Right hindlimb (tissue), 1 donor: ENCODE measurements around the gene AIFM3.
"Not testable (repeated sequence)": the region's sequence is repeated elsewhere in the genome, so short reads cannot be mapped to it uniquely, and the experiment has no call there.

Experiments
- DNase-seq: peaks from one replicate; pipeline ENCODE4 v3.0.0-alpha.2; 2018

AIFM3 gene

GRCh38 chr22:20966883-20967696 is at the start of gene AIFM3:
Gene AIFM3, plus strand, starts transcription at chr22:20967255. Its CDS starts 690 bp downstream, at chr22:20967945.
- DNase-seq = no peak

DNA sequence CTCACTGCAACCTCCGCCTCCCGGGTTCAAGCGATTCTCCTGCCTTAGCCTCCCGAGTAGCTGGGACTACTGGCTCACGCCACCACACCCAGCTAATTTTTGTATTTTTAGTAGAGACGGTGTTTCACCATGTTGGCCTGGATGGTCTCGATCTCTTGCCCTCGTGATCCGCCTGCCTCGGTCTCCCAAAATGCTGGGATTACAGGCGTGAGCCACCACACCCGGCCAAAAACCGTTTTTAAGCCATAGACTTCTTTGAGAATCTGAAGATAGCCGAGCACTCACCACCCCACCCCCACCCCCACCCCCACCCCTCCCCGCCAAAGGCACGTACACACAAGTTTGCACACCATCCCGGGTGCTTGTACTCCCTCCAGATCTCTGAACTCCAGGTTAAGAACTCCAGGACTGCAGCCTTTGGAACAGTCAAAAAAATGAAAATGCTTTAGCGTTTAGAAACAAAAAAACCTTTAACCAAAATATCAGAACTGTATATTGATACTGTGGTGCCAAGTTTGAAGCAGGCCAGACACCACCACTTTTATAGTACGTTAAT is 48.3 kb upstream of the AIFM3 start:
- DNase-seq = no peak

GRCh38 chr22:20919718-20920117 is 47.3 kb upstream of the AIFM3 start:
- DNase-seq = no peak

DNA sequence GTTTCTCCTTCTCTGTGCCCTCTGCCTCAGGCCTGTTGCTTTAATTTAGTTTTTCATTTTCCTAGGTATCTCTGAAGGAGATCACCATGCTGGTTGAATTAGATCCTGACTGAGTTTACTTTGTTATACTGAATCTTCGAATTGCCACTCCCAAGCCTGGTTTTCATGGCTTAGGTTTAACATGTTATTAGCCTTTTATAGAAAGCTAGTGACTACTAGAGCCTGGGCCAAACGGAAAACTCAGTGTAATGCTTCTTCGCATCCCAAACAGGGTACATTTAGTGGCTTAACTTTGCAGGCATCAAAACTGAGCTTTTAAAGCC is 46.2 kb upstream of the AIFM3 start:
- no peak for DNase-seq

DNA sequence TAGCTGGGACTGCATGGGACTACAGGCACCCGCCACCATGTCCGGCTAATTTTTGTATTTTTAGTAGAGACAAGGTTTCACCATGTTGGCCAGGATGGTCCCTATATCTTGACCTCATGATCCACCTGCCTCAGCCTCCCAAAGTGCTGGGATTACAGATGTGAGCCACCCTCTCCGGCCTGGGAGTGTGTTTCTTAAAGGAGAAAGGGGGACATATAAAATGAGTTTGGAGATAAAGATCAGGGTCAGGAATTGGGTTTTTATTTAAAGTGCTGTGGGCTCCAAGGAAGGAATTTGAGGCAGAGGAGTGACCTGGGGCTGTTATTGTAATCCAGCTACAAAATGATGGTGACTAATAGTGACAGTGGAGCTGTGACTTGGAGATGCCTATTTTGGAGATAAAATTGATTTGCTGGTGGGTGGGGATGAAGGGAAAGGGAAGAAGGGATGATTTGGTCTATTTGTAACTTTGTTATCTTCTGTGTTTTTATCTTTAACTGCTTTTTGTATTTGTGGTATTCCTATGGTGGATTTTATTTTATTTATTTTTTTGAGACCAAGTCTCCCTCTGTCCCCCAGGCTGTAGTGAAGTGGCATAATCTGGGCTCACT is 44.8 kb upstream of the AIFM3 start:
- no peak for DNase-seq

DNA sequence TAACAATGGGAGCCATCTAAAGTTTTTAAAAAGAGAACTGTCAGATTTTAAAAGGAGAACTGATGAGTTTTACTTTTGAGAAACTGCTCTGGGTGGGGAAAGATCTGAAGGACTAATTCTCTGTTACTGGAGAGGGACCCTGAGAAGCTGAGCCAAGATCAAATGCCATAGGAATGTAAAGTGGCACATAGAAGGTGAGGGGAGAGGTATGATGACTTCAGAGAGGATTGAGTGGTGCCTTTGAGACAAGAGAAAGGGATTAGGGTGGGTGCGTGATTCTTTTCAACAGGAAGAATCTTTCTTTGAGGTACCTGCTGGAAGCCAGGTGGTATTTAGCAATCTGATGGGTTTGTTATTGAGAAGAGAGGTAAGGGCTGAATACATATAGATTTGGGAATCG is 40.8 kb upstream of the AIFM3 start:
- no peak for DNase-seq

DNA sequence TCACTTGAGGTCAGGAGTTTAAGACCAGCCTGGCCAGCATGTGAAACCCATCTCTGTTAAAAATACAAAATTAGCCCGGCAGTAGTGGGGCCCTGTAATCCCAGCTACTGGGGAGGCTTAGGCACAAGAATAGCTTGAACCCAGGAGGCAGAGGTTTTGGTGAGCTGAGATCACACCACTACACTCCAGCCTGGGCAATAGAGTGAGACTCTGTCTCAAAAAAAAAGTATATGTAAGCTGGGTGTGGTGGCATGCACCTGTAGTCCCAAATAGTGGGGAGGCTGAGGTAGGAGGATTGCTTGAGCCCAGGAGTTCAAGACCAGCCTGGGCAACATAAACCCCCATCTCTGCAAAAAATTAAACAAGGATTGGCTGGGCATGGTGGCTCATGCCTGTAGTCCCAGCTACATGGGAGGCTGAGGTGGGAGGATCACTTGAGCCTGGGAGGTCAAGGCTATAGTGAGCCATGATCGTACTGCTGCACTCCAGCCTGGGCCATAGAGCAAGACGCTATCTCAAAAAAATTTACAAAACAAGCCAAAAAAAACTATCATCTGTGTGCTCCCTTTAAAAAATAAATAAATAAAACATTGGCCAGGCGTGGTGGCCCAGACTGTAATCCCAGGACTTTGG is 39.0 kb upstream of the AIFM3 start:
- DNase-seq = no peak

GRCh38 chr22:20928573-20928967 is 38.5 kb upstream of the AIFM3 start:
- no peak for DNase-seq

DNA sequence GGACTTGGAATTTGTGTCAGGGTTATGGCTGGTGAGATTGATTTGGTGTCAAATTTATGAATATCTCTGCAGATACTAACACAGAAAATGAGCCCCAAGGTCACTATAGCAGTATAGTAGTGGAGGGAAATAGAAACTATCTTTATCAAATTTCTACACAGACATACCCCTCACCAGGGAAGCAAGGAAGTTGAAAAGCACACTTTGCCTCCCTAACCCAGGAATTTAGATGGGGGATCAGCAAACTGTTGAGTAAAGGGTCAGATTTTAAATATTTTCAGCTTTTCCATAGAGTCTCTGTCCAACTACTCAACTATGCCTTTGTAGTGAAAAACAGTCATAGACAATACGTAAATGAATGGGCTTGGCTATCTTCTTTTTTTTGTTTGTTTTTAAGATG is 37.1 kb upstream of the AIFM3 start:
- DNase-seq = no peak

GRCh38 chr22:20930435-20930834 is 36.6 kb upstream of the AIFM3 start:
- DNase-seq = not testable (repeated sequence)

- no peak for DNase-seq
These were observed 35.9 kb upstream of the AIFM3 start for GRCh38 chr22:20931126-20931654.

- DNase-seq = no peak
These were observed 33.1 kb upstream of the AIFM3 start for GRCh38 chr22:20933910-20934309.

DNA sequence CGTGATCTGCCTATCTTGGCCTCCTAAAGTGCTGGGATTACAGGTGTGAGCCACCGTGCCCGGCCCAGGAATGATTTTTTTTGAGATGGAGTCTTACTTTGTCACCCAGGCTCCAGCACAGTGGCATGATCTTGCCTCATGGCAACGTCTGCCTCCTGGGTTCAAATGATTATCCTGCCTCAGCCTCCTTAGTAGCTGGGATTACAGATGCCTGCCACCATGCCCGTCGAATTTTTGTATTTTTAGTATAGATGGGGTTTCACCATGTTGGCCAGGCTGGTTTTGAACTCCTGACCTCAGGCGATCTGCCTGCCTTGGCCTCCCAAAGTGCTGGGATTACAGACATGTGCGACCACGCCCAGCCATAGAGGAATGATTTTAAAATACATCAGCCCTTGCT is 32.0 kb upstream of the AIFM3 start:
- not testable (repeated sequence) for DNase-seq

GRCh38 chr22:20935780-20936539 is 31.1 kb upstream of the AIFM3 start:
- not testable (repeated sequence) for DNase-seq

GRCh38 chr22:20937031-20937793 is 29.8 kb upstream of the AIFM3 start:
- no peak for DNase-seq

- no peak for DNase-seq
These were observed 29.0 kb upstream of the AIFM3 start for GRCh38 chr22:20937794-20938671.

DNA sequence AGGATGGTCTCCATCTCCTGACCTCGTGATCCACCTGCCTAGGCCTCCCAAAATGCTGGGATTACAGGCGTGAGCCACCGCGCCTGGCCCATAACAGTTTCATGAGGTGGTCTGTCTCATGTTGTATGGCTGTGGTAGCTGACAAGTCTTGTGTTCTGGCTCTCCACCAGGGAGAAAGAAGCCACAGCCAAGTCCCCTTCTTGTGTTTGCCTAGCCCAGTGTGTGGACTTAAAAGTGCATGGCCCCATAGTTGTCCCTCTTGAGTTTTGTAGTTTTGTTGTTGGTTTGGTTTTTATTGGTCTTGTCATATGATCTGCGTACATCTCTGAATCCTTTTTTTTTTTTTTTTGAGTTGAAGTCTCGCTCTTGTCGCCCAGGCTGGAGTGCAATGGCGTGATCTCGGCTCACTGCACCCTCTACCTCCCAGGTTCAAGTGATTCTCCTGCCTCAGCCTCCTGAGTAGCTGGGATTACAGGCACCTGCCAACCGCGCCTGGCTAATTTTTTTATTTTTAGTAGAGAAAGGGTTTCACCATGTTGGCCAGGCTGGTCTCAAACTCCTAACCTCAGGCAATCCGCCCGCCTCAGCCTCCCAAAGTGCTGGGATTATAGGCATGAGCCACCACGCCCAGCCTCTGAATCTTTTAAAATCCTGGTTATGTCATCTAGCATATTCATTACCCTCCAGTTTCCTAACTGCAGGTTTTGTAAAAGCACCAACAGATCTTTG is 27.4 kb upstream of the AIFM3 start:
- DNase-seq = not testable (repeated sequence)

DNA sequence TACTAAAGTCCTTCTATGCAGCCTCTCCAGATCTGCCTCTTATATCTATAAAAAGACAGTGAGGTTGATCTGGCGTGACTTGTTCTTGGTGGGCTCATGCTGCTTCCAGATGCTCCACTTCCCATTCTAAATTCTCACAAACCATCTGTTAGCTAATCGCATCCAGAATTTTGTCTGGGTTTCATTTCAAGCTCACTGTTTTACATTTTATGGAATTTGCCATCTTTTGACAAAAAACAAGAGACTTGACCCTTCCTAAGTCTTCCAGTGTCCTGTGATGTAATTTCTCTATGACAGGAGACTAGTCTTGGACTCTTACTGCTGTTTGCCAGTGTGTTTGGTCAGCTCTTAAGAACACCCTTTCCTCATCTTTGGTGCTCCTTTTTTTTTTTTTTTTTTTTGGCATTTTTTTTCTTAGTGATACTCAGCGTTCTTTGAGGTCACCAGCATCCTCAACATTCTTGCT is 26.8 kb upstream of the AIFM3 start:
- DNase-seq = no peak

- DNase-seq = no peak
These were observed 26.1 kb upstream of the AIFM3 start for GRCh38 chr22:20940904-20941385.
